ENCODE data around the gene MAJIN.

MAJIN gene

DNA sequence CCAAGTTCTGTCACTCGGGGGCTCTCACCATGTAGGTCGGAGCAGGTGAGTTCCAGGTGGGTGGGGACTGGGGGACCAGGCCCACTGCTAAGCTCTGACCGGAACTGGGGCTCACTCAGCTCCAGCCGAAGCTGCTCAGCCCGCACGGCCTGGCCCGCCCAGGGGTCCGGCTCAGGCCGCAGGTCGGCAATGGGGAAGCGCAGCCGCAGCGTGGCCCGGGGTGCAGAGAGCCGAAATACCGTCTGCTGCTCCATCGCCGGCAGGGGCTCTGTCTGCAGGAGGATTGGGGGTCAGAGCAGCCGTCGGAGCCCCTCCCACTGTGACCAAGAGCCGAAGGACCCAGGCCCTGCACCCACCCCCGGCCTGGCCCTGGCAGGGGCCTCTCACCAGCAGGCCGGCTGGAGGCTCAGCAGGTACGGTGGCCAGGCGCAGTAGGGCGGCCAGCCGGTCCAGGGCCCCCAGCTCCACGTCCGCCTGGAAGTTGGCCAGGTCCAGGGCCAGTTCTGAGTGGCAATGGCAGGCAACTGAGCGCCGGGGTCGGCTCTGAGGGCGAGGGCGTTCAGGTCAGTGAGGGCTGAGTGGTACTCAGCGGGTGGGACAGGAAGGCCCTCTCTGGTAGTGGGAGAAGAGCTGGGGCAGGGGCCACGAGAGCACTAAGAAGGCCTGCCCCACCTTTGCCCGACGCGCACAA lies 62.1 kb downstream of the MAJIN start:
- DNase-seq = no peak

DNA sequence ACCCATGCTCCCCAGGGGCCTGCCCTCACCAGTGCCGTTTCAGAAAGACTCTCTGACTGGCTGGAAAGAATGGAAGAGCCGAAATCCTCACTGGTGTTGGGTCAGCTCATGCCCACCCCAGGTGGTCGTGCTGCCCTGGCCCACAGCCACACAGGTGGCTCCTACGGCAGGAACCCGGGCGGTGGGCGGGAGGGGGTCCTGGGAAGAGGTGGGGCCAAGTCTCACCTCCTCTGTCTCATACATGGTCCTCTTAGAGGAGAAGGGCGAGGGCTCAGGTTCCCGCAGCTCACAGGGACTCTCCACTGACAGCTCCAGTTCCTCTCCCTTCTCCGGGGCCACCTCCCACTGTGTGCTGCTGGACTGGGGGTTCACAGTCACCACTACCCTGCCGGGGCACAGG lies 63.1 kb downstream of the MAJIN start:
- no peak for DNase-seq

DNA sequence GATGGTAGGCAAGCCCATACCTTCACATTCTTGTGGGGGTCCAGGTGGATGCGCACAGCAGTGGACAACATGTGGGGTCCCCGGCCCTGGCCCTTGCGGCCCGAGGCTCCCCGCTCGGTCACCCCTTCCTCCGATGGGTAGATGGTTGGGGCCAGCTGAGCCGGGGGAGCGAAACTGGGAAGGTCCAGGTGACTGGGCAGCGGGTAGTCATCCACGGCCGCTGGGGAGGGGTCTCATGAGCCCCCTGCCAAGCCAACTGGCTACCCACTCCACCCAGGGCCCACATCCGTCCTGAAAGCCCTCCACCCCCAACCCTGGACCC lies 65.6 kb downstream of the MAJIN start:
- no peak for DNase-seq

DNA sequence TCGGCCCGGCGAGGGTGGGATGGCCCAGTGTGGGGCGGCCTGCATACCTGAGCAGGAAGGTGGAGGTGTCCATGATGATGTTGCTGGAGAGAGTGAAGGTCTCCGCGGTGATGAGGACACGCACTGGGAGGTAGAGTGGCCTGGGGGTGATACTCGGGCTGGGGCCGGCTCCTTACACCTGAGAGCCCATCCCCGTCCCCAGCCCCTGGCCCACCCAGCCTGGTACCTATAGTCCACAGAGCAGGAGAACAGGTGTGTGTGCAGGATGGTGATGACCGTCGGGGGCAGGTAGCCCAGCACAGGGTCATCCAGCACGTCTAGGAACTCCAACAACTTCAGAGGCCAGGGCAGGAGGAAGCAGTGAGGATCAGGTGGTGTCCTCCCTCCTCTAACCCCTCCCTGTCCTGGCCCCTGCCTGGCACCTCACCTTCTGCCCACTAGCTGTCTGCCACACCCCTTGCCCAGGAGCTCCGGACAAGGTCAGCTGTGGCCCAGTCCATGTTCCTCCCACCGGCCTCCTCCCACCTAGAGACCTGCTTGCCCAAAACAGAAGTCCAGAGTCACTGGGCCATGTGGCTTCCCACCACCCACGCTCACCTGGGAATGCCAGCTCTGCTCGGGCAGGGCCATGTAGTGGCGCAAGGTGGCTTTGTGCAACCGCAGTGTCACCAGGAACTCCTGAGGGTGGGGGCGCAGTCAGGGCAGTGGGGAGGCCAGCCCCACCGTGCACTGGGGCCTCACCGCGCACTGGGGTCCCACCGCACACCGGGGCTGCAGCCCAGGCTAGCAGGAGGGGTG lies 66.2 kb downstream of the MAJIN start:
- DNase-seq = no peak

DNA sequence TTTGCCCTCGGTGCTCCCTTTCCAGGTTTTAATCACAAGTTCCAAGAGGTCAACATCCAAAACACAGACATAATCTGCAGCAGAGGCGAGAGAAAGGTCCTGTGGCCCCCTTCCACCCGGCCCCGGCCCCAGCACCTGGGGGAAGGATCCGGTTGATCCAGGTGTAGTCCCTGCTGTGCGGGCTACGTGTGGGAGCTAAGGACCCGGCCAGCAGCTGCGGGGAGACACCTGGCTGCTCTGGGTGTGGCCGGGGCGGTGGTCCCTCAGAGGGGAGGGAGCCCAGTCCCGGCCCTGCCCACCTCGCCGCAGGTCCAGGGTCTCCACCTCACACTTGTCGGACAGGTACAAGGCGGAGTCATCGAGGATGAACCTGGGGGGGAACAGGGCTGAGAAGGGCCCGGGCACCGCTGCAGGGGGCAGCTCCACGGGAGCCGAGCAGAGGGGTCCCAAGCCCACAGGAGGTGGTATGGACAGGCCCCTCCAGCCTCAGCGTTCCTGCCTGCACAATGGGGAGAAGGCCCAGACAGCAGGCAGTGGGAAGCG lies 68.5 kb downstream of the MAJIN start:
- DNase-seq = no peak

DNA sequence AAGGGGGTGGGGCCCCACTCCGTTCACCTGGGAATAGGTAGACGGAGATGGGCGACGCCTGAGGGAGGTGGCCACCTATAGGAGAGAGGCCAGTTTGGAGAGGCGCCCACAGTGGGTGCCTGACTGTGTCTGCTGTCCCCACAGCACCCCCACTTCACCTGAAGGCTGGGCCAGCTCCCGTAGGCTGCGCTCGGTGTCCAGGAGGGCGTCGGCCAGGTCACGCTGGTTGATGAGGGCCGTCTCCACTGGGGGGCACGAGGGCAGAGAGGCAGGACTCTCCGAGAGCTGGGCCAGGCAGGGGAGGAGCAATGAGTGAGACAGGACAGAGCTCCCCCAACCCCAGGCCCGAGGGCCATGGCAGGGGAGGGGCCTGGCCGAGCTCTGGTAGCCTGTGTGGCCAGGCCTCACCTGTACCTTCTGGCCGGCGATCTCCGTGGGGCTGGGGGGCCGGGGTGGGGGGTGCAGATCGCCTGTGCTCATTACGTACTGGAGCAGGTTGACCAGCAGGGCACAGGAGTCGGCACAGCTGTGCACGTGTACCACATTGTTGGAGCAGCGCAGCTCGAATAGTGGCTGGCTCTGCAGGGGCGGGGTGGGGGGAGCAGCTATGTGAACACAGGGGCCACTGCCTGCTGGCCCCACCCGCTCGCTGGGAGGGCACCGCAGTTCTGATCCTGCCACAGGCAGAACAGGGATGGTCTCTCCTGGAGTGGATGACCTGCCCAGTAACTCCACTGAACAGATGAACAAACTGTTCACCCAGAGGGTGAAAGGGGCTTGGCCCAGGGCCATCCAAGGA lies 69.6 kb downstream of the MAJIN start:
- DNase-seq = no peak

DNA sequence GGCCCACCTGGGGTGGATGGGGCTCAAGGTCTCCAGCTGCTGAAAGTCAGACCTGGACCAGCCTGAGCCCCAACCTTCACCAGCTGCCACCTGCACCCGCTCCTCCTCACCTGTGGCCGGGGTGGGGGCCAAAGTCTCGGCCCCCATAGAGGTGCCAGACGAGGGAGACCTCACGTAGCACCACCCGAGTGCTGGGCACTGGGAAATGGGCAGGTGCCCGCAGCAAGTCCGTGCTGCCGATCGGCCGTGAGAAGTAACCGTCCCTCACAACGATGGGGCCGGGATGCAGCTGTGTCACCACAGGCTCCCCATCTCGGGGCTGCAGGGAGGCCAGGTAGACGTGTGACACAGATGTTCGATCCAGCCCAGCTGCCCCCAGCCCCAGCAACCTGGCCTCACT lies 71.1 kb downstream of the MAJIN start:
- DNase-seq = no peak

DNA sequence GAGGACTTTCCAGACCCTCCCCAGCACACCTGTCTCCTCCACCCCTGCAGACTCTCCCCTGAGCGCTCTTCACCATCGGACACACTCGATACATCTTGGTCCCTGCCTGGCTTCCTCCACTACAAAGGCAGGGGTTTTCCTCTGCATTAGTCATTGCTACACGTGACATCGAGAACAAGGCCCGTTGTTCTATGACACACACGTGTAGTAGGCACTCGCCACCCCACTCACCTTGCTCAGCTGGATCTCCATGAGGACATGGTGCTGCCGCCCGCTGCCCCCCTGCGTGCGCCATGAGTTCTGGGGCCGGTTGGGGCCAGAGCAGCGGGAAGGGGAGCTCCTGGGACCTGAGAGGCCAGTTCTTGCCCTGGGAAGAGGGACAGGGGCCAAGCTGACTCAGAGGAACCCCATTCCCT lies 71.6 kb downstream of the MAJIN start:
- no peak for DNase-seq

DNA sequence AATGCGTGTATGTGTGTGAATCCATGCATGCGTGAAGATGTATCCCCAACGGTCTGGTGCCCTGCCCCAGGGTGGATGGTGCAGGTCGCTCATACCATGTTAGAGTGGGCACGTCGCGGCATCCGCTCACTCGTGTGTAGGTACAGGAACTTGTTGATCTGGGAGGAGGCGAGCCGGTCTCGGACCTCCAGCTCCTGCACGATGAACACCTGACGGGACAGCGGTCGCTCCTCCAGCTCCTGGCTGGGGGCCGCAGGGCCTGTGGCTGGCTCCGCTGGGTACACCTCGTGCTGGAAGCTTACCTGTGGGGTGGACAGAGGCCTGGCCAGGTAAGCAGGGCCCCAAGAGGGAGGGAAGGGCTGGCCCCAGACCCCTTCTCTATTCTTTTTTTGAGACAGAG lies 73.4 kb downstream of the MAJIN start:
- DNase-seq = no peak

DNA sequence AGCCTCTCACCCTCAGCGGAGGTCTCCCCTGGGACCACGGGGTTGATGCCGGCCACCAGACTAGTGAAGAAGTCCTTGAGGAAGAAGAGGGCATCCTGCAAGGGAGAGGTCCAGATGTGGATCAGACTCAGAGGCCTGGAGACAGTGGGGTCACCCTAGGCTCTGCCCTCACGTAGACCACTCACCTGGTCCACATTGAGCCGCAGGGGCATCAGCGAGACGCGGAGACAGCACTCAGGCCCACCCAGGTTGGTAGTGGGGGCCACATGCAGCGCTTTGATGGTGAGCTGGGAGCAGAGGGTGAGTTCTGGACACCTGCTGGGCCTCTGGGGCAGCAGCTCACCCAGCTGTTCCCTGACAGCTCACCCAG lies 73.8 kb downstream of the MAJIN start:
- DNase-seq = no peak

DNA sequence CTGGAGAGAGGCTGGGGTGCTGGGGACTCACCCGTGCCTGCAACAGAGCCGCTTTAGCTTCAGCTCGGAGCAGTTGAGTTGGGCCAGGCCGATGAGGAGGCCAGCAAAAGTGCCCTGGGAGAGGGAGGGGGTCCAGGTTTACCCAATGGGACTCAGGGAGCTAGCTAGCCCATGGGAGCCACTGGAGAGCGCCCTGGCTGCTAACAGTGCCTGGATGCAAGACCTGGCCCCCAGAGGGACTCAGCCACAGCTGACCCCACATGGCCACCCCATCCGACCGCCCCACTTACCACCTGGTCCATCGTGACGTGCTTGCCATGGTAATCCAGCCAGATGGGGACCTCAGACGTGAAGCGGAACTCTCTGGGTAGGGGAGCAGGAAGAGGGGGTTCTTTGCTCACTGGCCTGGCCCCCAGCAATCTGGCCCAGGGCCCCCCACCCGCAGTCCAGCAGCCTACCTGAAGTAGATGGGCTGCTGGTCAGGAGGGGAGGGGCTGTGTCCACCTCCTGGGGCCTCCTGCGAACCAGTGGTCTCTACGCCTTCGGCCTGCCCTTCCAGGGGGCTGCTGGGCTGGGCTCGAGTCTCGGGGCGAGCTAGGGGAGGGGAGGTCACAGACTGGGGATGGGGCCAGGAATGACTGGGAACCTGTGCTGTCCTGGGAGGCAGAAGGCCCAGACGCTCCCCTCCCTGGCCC lies 74.4 kb downstream of the MAJIN start:
- DNase-seq = no peak

DNA sequence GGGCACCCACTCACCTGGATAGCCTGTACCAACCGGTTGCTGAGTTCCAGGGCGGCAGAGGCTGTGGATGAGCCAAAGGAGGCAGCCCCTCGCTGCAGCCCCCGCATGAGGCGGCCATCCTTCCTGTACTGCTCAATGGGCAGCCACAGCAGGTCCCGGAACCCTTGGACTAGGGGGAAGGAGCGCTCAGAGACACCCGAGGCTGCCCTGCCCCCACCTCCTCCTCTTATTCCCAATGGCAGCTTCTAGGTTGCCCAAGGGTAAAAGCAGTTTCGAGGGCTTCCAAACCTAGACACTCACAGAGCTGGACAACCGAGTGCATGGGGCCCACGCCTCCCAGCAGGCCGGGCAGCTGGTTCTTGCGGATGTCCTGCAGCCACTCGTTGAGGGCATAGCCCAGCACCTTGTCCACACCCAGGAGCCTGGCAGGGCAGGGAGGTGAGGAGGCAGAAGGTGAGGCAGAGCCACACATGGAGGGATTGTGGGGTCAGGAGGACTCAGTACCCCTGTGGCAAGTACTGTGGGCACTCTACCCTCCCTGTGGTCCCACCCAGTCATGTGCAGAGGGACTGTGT lies 75.4 kb downstream of the MAJIN start:
- no peak for DNase-seq

DNA sequence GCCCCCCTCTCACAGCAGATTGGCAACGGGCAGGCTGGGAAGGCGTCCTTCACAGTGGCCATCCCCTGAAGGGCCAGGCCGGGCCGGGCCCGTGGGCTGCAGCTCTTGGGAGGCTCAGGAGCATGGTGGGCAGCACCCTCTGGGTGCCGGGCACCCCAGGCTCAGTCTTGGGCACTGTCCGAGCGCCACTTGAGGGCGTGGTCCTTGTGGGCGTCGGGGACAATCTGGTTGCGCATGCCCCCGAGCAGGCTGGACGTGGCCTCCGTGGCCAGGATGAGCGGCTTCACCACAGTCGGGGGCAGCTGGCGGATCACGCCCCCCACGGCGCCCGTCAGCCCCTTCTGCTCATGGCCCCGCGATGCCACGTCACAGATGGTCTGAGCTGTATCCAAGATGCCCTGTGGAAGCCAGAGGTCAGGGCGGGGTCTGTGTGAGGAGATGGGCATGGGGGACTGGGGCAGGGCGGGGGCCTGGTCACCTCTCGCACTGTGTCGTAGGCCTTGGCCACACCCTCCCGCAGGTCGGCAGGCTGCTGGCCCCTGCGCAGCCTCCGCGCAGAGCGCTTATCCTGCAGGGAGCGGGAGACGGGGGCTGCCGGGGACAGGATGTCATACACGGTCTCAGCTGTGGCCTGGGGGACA lies 77.0 kb downstream of the MAJIN start:
- DNase-seq = no peak

DNA sequence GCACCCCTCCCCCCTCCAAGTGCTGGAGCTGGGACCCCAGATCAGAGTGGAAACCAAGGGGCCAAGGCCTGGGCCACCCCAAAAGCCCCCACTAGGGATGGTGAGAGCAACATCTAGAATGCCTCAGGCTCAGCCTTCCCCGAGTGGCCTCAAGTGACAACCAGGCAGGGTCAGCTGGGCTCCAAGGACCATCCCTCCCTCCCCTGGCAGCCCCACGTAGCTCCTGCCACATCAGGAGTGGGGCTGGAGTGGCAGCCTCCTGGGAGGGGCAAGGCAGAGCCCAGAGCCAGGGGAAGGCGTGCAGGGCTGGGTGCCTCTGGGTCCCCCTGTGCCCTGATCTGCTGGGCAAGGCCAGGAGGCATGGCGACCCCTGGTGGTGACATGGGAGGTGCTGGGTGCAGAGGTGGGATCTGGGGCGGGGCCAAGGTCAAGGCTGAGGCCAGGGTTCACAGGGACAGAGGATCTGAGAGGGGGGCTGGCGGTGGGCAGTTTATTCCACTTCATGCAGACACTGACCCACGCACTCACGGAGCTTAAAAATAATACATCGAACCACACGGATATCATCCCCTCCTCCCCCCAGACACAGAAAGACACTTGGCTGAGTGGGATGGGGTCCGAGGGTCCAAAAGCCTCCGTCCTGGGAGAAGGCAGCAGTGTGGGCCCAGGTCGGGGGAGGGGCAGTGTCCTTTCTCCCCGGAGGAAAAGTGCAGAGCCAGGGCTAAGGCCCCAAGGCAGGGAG lies 77.7 kb downstream of the MAJIN start:
- DNase-seq = peak; percentile 34

DNA sequence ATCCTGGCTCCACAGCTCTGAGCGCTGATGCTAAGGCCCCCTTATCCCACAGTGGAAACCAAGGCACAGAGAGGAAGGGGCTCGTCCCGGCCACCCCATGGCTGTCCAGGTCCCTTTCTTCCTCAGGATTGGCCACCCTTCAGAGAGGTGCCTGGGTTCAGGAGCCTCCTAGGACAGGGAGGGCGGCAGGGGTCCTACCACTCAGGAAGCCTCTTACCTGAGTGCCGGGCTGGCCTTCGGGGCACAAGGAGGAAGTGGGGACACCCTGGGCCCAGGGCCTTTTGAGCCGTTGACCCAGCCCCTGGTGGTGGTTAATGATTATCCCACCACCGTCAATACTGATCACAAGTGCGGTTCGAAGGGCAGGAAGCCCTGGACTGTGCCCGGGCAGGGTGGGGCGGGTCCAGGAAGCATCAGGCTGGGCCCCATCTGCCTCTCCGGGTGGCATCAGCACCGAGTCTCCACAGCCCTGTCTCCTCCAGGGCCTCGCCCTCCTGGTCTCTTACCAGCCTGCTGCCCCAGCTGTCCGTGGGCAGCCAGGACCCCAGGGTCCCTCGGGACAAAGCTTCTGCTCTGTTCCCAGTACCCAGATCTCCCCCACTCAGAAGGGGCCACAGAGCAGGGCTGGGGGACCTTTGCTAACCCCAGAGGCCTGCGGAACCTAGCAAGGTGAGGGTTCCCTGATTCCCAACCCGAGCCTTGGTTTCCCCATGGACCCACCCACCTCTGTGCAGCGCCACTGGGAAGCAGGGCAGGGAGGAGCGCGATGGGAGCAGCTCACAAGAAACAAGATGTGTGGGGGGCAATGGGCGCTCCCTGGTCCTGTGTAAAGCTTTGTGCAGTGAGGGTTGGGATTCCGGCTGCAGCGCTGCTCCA lies 78.5 kb downstream of the MAJIN start:
- DNase-seq = no peak

DNA sequence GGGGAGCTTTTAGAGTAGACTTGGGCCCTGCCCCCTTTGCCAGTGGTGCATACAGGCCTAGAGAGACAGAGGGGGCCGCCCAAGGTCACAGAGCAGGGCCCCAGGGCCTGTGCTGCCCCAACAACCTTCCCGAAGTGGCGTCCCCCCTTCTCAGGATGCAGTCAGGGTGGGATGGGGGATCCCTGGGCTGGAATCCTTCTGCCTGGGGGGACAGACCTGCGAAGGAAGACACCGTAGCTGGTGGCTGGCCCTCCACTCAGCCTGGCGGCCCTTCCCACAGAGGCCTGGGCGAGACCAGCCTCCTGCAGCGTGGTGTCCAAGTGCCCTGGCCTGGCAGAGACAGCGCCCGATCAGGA lies 79.1 kb downstream of the MAJIN start:
- DNase-seq = no peak

DNA sequence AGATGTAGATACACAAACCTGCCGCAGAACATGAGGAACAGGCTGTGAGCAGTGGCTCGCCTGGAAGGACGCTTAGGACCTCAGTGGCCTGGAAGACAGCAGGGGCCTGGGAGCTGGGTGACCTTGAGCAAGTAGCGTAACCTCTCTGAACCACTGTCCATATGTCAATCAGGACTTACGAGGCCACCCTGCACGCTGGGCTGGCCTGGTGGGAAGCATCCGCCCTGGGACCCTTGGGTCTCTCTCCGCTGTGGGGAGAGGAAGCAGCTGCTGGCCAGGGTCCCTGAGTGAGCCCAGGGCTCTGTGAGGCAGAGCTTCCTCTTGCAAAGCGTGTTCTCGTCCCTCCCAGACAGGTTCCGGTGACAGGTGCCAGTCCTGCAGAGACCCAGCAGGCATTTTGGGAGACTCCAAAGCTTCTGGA lies 79.5 kb downstream of the MAJIN start:
- DNase-seq = no peak

DNA sequence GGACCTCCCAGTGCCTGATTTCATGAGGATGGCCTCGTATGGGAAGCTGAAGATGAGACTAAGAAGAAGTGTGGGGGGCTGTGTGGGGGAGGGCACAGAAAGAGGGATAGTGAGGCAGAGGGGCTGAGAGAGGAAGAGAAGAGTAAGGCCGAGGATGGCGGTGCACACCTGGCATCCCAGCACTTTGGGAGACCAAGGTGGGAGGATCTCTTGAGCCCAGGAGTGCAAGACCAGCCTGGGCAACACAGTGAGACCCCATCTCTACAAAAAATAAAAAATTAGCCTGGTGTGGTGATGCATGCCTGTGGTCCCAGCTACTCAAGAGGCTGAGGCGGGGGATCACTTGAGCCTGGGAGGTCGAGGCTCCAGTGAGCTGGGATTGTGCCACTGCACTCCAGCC lies 80.0 kb downstream of the MAJIN start:
- DNase-seq = no peak

DNA sequence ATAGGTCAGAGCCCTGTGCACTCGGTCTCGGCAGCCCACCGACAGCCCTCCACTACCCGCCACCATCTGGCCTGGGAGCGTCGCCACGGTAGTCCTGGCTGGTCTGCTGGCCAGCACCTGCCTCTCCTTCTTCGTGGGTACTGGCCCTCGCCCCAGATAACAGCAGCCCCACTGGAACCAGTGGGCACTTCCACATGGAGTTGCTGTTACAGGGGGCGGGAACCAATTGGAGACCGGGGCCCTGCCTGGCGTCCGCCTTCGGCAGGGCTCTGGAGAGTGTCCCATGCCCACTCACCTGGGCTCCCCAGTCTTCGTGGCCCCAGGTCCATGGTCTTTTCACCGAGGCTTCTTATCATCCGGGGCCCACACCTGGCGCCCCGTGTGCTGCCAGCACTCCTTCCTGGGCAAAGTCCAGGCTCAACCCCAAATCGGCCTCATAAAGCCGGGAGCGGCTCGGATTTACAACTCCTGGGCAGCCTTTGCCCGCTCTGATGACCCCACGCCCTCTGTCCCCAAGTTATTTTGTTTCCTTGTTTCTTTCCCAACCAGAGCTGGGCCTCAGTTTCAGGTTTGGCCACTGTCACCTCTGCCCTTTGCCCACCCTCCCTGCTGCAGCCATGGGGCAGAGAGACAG lies 80.6 kb downstream of the MAJIN start:
- no peak for DNase-seq

DNA sequence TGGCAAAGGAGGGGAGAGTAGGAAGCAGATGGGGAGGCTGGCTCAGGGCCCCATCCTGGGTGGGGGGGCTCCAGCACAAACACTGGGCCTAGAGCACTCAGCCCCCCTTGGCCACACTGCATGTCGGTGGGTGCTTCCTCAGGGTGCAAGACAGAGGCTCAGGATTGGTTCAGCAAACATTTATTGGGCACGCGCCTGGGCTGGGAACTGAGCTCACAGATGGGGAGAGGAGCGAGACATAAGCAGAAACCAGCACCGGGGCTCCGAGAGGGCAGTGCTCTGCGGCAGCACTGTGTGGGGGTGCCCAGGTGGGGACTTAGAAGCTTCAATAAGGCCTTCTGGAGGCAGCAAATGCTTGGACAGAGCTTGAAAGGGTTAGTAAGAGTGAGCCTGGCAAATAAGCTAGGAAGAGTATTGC lies 81.4 kb downstream of the MAJIN start:
- no peak for DNase-seq
